ENCODE data around the gene HHATL. TPM values are rescaled to one million over a fixed set of nuclear protein-coding genes. Genes with fewer than 3 reads are reported as not detected.

Gene HHATL
- total and polyA plus RNA-seq, 2 of the 8 experiments (the other 6 are each of a cell fraction or from before 2014, with no cell fraction given) = 0.18 TPM; not detected in 1

GRCh38 chr3:42692667-42693529, 9.7 kb downstream of the HHATL start:
- H2BK20ac ChIP-seq (ENCODE audit: low read length) = no peak overlapping the region
- H3K23ac ChIP-seq (ENCODE audit: insufficient read length) = no peak overlapping the region
- WGBS, 2 experiments (ENCODE audit: extremely low coverage in 1 of 2, insufficient coverage in 1 of 2, insufficient read length in 1 of 2, insufficient replicate concordance in 2 of 2, low coverage in 1 of 2, low lambda C conversion rate in 2 of 2, missing lambda C conversion rate in 1 of 2) = 90% methylated on average over 15 of the region's 17 CpGs; no CpG with 5 or more reads in 1 of the 2 experiments
- no peaks in the 10 kb centered on the region for H3K23me2 ChIP-seq (ENCODE audit: low read depth, low read length)
- 0 out of 7 replicates have a peak, but pooled peaks cover 0 to 2% (median 0%) of the 10 kb centered on the region in 4 experiments for H3K27me3 ChIP-seq (replicated peaks in 1 of 4; ENCODE audit: control insufficient read depth in 3 of 4, extremely low read depth in 1 of 4, insufficient read depth in 3 of 4, low read length in 3 of 4)
- ChIA-PET CTCF (ENCODE audit: partially characterized antibody) (interaction anchor here (0.7 to 1.2 kb wide), 3 partner anchors 7 to 52 kb away, joined by 3 to 4 read pairs (median 4); partner anchors contain the start of gene KLHL40), POLR2A (ENCODE audit: partially characterized antibody) (no interaction called here)
- no peak overlapping the region for H3K56ac ChIP-seq (replicated peaks; ENCODE audit: insufficient read length, low read depth, low read length)
- H2AK5ac ChIP-seq (ENCODE audit: low read depth, low read length) = no peak overlapping the region
- H3K79me1 ChIP-seq (ENCODE audit: low read depth, low read length) = no peaks in the 10 kb centered on the region
- H3K9me3 ChIP-seq (ENCODE audit: insufficient read depth in 2 of 2, low read depth in 1 of 2, low read length in 1 of 2) = no peaks in the 10 kb centered on the region
- no peak overlapping the region for H2BK15ac ChIP-seq (ENCODE audit: low read length)
- FAIRE-seq (no peak), DNase-seq (ENCODE audit: low read depth in 1 of 2, low spot score in 2 of 2) (no peak)
- H3K4me1 ChIP-seq (replicated peaks in 1 of 4; ENCODE audit: control insufficient read depth in 3 of 4, insufficient read depth in 4 of 4, low read length in 3 of 4) = peaks cover 0 to 10% (median 4%) of the 10 kb centered on the region in 4 experiments; a peak in 4 of 7 replicates
- no peak for TF ChIP-seq KDM1A (IDR thresholded peaks at IDR 0.05; ENCODE audit: borderline replicate concordance, low read length)
- TF ChIP-seq CEBPB (IDR thresholded peaks at IDR 0.05; ENCODE audit: low read depth, low read length) = no peak
- no peak for TF ChIP-seq POU5F1 (IDR thresholded peaks at IDR 0.05; ENCODE audit: low read depth, low read length)
- no peak for TF ChIP-seq CTBP2 (IDR thresholded peaks at IDR 0.05; ENCODE audit: borderline replicate concordance, insufficient read depth, insufficient read length, low read length)
- TF ChIP-seq FOSL1 (IDR thresholded peaks at IDR 0.05; ENCODE audit: insufficient read depth, low read depth, low read length) = no peak
- H3K4me2 ChIP-seq (ENCODE audit: insufficient read depth in 1 of 2, low read depth in 2 of 2, low read length in 2 of 2) = no peak overlapping the region
- no peak overlapping the region for H4K91ac ChIP-seq (replicated peaks; ENCODE audit: insufficient read length, low read length)
- no peak overlapping the region for H2BK12ac ChIP-seq (ENCODE audit: low read depth, low read length)
- no peaks in the 10 kb centered on the region for H3K79me2 ChIP-seq (ENCODE audit: control insufficient read depth in 1 of 2, insufficient read depth in 2 of 2, low read length in 2 of 2)
- no peak overlapping the region for H3K4me3 ChIP-seq (ENCODE audit: extremely low read depth in 1 of 4, insufficient read depth in 2 of 4, low read depth in 3 of 4, low read length in 4 of 4)
- H2BK120ac ChIP-seq (replicated peaks; ENCODE audit: low read depth, low read length) = no peak overlapping the region
- no peaks in the 10 kb centered on the region for H3K36me3 ChIP-seq (ENCODE audit: control insufficient read depth in 2 of 4, insufficient read depth in 4 of 4, low read length in 3 of 4)
- no peak overlapping the region for H4K5ac ChIP-seq (ENCODE audit: insufficient read length, low read depth, low read length)
- no peak overlapping the region for H2BK5ac ChIP-seq (ENCODE audit: low read depth, low read length)
- H4K20me1 ChIP-seq (replicated peaks in 1 of 2; ENCODE audit: control insufficient read depth in 1 of 2, insufficient read depth in 2 of 2, low read length in 2 of 2) = no peaks in the 10 kb centered on the region
- no peak overlapping the region for H3K4ac ChIP-seq (replicated peaks; ENCODE audit: insufficient read length, low read depth, low read length)
- no peak overlapping the region for H3K18ac ChIP-seq (ENCODE audit: extremely low read depth, low read length)
- H4K8ac ChIP-seq (ENCODE audit: extremely low read depth, insufficient read depth, low read length) = no peak overlapping the region; the same call in 1 of the 2 replicates
- no peak overlapping the region for H3K14ac ChIP-seq (ENCODE audit: insufficient read length)
- no peak overlapping the region for H3K9ac ChIP-seq (replicated peaks in 1 of 4; ENCODE audit: extremely low read depth in 1 of 4, low read depth in 3 of 4, low read length in 3 of 4)
- no peak overlapping the region for H2AFZ ChIP-seq (ENCODE audit: low read length)
- no peak overlapping the region; the same call in 1 of the 2 replicates for H3K27ac ChIP-seq (ENCODE audit: low read depth, low read length)
